HepG2 (cell line): ENCODE results near the gene NAV3. TPM values are rescaled to one million over a fixed set of nuclear protein-coding genes. Genes with fewer than 3 reads are reported as not detected.

Experiments
- ATAC-seq: fragments of 200-7000 bp; cut with Tn5 transposase; 3 replicates; pipeline ENCODE4 v1.9.1; 2020; ENCODE audit warnings: mild to moderate bottlenecking, moderate library complexity
- BruUV-seq: library from RNA; stranded (reverse); fragments of 400-500 nt; replicated peaks from 2 replicates; lab custom pipeline; 2021; lab: Mats Ljungman, UMichigan
- CTCF ChIA-PET: fragments of 300-600 bp; formaldehyde crosslinking; extraction: SDS; loops from one replicate; lab custom pipeline; 2021; ENCODE audit warnings: low total read pairs, inconsistent platforms, low intra/inter-chr PET ratio; lab: Yijun Ruan, JAX
- POLR2A ChIA-PET: fragments of 350-600 bp; sonication (Branson Sonifier 250); formaldehyde crosslinking; loops from one replicate; lab custom pipeline; 2020; ENCODE audit warnings: antibody characterized with exemption, inconsistent platforms; lab: Yijun Ruan, JAX
- DNase-seq: peaks from one replicate; pipeline ENCODE4 v3.0.0-alpha.2; 2015; ENCODE audit warnings: low spot score
- FAIRE-seq: peaks from 3 replicates; lab custom pipeline; 2011; peaks lifted over from hg19 to GRCh38; lab: Jason Lieb, UNC
- H2AFZ ChIP-seq: one replicate; pipeline ENCODE4 v1.6.1; 2011; ENCODE audit warnings: low read length, inconsistent platforms
- H3K27ac ChIP-seq: fragments of 300-600 bp; 3 replicates; pipeline ENCODE4 v1.8.0; 2011; ENCODE audit warnings: mixed run types, mild to moderate bottlenecking, mixed read lengths, low read length, inconsistent platforms; ENCODE audit not compliant: insufficient read depth; ENCODE audit errors: extremely low read length
- H3K27me3 ChIP-seq, 2 experiments: fragments of 200-600 bp in 1 of 2; 2 replicates in 1 of 2; 3 replicates in 1 of 2; pipeline versions ENCODE4 v1.6.0 to v1.8.0; 2011; ENCODE audit warnings: low read length in 2 of 2, mild to moderate bottlenecking in 2 of 2, moderate library complexity in 2 of 2, inconsistent platforms in 1 of 2; ENCODE audit not compliant: insufficient read depth in 2 of 2, control insufficient read depth in 1 of 2
- H3K36me3 ChIP-seq, 2 experiments: fragments of 200-600 bp in 1 of 2; replicated peaks in 1 of 2; 2 replicates in 1 of 2; 3 replicates in 1 of 2; pipeline versions ENCODE4 v1.5.1 to v1.8.0; 2011; ENCODE audit warnings: low read length in 2 of 2, inconsistent platforms in 1 of 2; ENCODE audit not compliant: insufficient read depth in 2 of 2, control insufficient read depth in 1 of 2
- H3K4me1 ChIP-seq: 2 replicates; pipeline ENCODE4 v1.5.1; 2012; ENCODE audit warnings: low read length, inconsistent platforms; ENCODE audit not compliant: insufficient read depth
- H3K4me2 ChIP-seq: 2 replicates; pipeline ENCODE4 v1.6.0; 2011; ENCODE audit warnings: low read depth, low read length, inconsistent platforms
- H3K4me3 ChIP-seq, 3 experiments: fragments of 200-600 bp in 1 of 3; sonication (generic), shearing (Covaris generic) in 1 of 3; replicated peaks in 1 of 3; 2 replicates each; pipeline ENCODE4 v1.5.1; 2011 to 2016; ENCODE audit warnings: low read length in 3 of 3, inconsistent platforms in 2 of 3, low read depth in 2 of 3, mild to moderate bottlenecking in 2 of 3, control low read depth in 1 of 3, mixed read lengths in 1 of 3; ENCODE audit not compliant: insufficient read depth in 1 of 3
- H3K79me2 ChIP-seq: one replicate; pipeline ENCODE4 v1.6.1; 2011; ENCODE audit warnings: low read length, inconsistent platforms; ENCODE audit not compliant: insufficient read depth
- H3K9ac ChIP-seq: 2 replicates; pipeline ENCODE4 v1.6.0; 2011; ENCODE audit warnings: mild to moderate bottlenecking, low read depth, low read length, inconsistent platforms; ENCODE audit not compliant: insufficient read depth
- H3K9me3 ChIP-seq: 2 replicates; pipeline ENCODE4 v1.5.1; 2012; ENCODE audit warnings: mild to moderate bottlenecking, low read length
- H4K20me1 ChIP-seq: 2 replicates; pipeline ENCODE4 v1.6.0; 2011; ENCODE audit warnings: inconsistent platforms, mild to moderate bottlenecking, low read length, moderate library complexity; ENCODE audit not compliant: insufficient read depth
- AKNA ChIP-seq: sonication (generic); formaldehyde crosslinking; IDR thresholded peaks from 2 replicates; pipeline ENCODE4 v1.4.0; 2020; ENCODE audit warnings: missing genetic modification reagents, borderline replicate concordance
- CBX2 ChIP-seq, 2 experiments: fragments of 200-600 bp in 1 of 2; sonication (generic); formaldehyde crosslinking in 1 of 2; IDR thresholded peaks; 2 replicates each; pipeline versions ENCODE4 v1.7.0 to v1.8.1; 2018 to 2022; ENCODE audit warnings: low read depth in 2 of 2, low read length in 1 of 2, mild to moderate bottlenecking in 1 of 2, missing genetic modification reagents in 1 of 2
- FOXM1 ChIP-seq: sonication (generic); formaldehyde crosslinking; IDR thresholded peaks from 2 replicates; pipeline ENCODE4 v1.5.0; 2020; ENCODE audit warnings: missing genetic modification reagents
- IKZF1 ChIP-seq: fragments of 450-650 bp; IDR thresholded peaks from 2 replicates; pipeline ENCODE4 v1.7.1; 2016
- KAT8 ChIP-seq: IDR thresholded peaks from 2 replicates; pipeline ENCODE4 v1.6.1; 2016; ENCODE audit warnings: missing genetic modification reagents, missing compliant biosample characterization
- KLF16 ChIP-seq, 2 experiments: sonication (generic) in 1 of 2; formaldehyde crosslinking in 1 of 2; IDR thresholded peaks; 2 replicates each; pipeline versions ENCODE4 v1.6.1 to v1.8.0; 2016 to 2023; ENCODE audit warnings: missing genetic modification reagents in 2 of 2, missing compliant biosample characterization in 1 of 2
- NFE2L2 ChIP-seq: fragments of 150-350 bp; IDR thresholded peaks from 2 replicates; pipeline ENCODE4 v1.6.1; 2014; ENCODE audit warnings: low read length
- TOE1 ChIP-seq: sonication (generic); formaldehyde crosslinking; IDR thresholded peaks from 2 replicates; pipeline ENCODE4 v1.4.0; 2020; ENCODE audit warnings: mild to moderate bottlenecking, missing genetic modification reagents
- ZBTB49 ChIP-seq: sonication (generic); formaldehyde crosslinking; IDR thresholded peaks from 2 replicates; pipeline ENCODE4 v1.4.0; 2020; ENCODE audit warnings: missing genetic modification reagents, borderline replicate concordance
- ZFP41 ChIP-seq: sonication (generic); formaldehyde crosslinking; IDR thresholded peaks from 2 replicates; pipeline ENCODE4 v1.4.0; 2020; ENCODE audit warnings: mild to moderate bottlenecking, missing genetic modification reagents, borderline replicate concordance
- ZNF235 ChIP-seq: sonication (generic); formaldehyde crosslinking; IDR thresholded peaks from 2 replicates; pipeline ENCODE4 v1.8.1; 2023; ENCODE audit warnings: mild to moderate bottlenecking, missing genetic modification reagents, borderline replicate concordance
- ZSCAN29 ChIP-seq: sonication (generic); formaldehyde crosslinking; conservative IDR thresholded peaks from 2 replicates; pipeline ENCODE4 v1.4.0; 2020; ENCODE audit warnings: mild to moderate bottlenecking, missing genetic modification reagents
- ZSCAN9 ChIP-seq: IDR thresholded peaks from 2 replicates; pipeline ENCODE4 v1.6.1; 2016; ENCODE audit warnings: borderline replicate concordance
- WGBS: methylation state at CpG from one replicate; pipeline ENCODE4 v1.1.6; 2017; ENCODE audit warnings: low lambda C conversion rate; 5-methylcytosine and 5-hydroxymethylcytosine counted together
- in situ Hi-C: cut with HindIII; loops from 2 replicates; pipeline ENCODE4 v1.10.0; 2017; ENCODE audit warnings: low pct_unique_long_range_greater_than_20kb; ENCODE audit not compliant: extremely low pct_ligation_motif_present
- intact Hi-C: fragments of 100-400 bp; cut with micrococcal nuclease; formaldehyde crosslinking; loops from one replicate; pipeline ENCODE4 v1.10.0; 2022; ENCODE audit not compliant: unreplicated experiment
- polyA plus RNA-seq, 8 experiments: library from polyadenylated mRNA; depleted of rRNA in 3 of 8; stranded (reverse) in 7 of 8; unstranded in 1 of 8; fragments of >200 nt; fragmentation: Illumina TruSeq in 4 of 8; extraction: Trizol in 4 of 8; gene quantifications; 2 replicates each; pipeline versions ENCODE4 v1.2.1 to v1.2.3, GENCODE V29; 2011 to 2016; ENCODE audit warnings: low read depth in 4 of 8, missing spikeins in 1 of 8, mixed read lengths in 1 of 8; ENCODE audit not compliant: insufficient read depth in 1 of 8
- total RNA-seq, 5 experiments: library from RNA; depleted of rRNA; stranded (reverse); fragments of >200 nt; fragmentation: Illumina TruSeq; extraction: Trizol; gene quantifications; 2 replicates each; pipeline ENCODE4 v1.2.3, GENCODE V29; 2016; ENCODE audit warnings: low read depth in 1 of 5

NAV3 gene
- total and polyA plus RNA-seq, 2 of the 13 experiments (the other 11 are each of a cell fraction or from before 2014, with no cell fraction given), result 0.01 to 0.18 TPM

GRCh38 chr12:78040111-78040510, 209.4 kb downstream of the NAV3 start:
- Histone ChIP-seq H3K4me1 (no peaks in the 10 kb centered on the region), H3K9me3 (no peaks in the 10 kb centered on the region), H3K27ac (no peak overlapping the region), H3K4me3 (no peak overlapping the region), H2AFZ (no peak overlapping the region), H3K4me2 (no peak overlapping the region), H3K79me2 (no peaks in the 10 kb centered on the region), H3K9ac (no peak overlapping the region), H3K27me3 (no peaks in the 10 kb centered on the region), H3K36me3 (no peaks in the 10 kb centered on the region), H4K20me1 (no peaks in the 10 kb centered on the region)
- intact Hi-C loops (no loop called here), in situ Hi-C loops (no loop called here)
- FAIRE-seq (no peak), DNase-seq (no peak), ATAC-seq (no peak)
- TF ChIP-seq FOXM1 (CRISPR knock-in tag) (no peak), ZSCAN9 (CRISPR knock-in tag) (no peak), ZSCAN29 (CRISPR knock-in tag) (no peak), NFE2L2 (no peak), KLF16 (CRISPR knock-in tag; IDR thresholded peaks at IDR 0.05) (no peak), ZFP41 (CRISPR knock-in tag) (no peak), IKZF1 (no peak), KAT8 (CRISPR knock-in tag) (no peak), AKNA (CRISPR knock-in tag) (no peak), ZNF235 (CRISPR knock-in tag) (no peak), TOE1 (no peak), ZBTB49 (no peak), CBX2 (IDR thresholded peaks at IDR 0.05; ENCODE audit: low read depth, low read length) (no peak), CBX2 (CRISPR knock-in tag; IDR thresholded peaks at IDR 0.05; ENCODE audit: low read depth) (no peak)
- no TSS peak for BruUV-seq
- 28% methylated on average over 1 of the region's 1 CpG for WGBS
- ChIA-PET CTCF (no interaction called here), POLR2A (no interaction called here)
